Inflammatory macrophage treated with lipopolysaccharide for 1 hour (primary cell): ENCODE results near the gene LRRC55.

Experiments
- DNase-seq, 2 donors: peaks; one replicate each; pipeline ENCODE4 v3.0.0-alpha.2; 2020 to 2022

LRRC55 gene

GRCh38 chr11:57239348-57239747 lies 57.6 kb downstream of the LRRC55 start:
- DNase-seq = no peak

GRCh38 chr11:57240007-57240406 lies 58.3 kb downstream of the LRRC55 start:
- no peak for DNase-seq

GRCh38 chr11:57240757-57241156 lies 59.0 kb downstream of the LRRC55 start:
- no peak for DNase-seq
